ENCODE results near the gene SNAP47. TPM values are rescaled to one million over a fixed set of nuclear protein-coding genes. Genes with fewer than 3 reads are reported as not detected.

The SNAP47 gene
- polyA plus RNA-seq, 1 donor (not counting 4 experiments of a cell fraction or from before 2014, with no cell fraction given), result 24.8 TPM

- H3K4me3 ChIP-seq (ENCODE audit: control insufficient read depth in 2 of 3, extremely low read depth in 1 of 3, insufficient read depth in 2 of 3, low read depth in 1 of 3, low read length in 3 of 3), result no peak overlapping the region
- H3K27me3 ChIP-seq (ENCODE audit: control insufficient read depth, extremely low read depth, insufficient read depth, low read length), result no peaks in the 10 kb centered on the region
- DNase-seq (ENCODE audit: low read depth, low spot score) (no peak), FAIRE-seq (no peak)
- H3K9me3 ChIP-seq (ENCODE audit: control insufficient read depth, low read depth, low read length), result no peaks in the 10 kb centered on the region
- H2AFZ ChIP-seq (ENCODE audit: control insufficient read depth, low read length), result no peak overlapping the region
- dilution Hi-C loops (cut with MboI; ENCODE audit: extremely low pct_ligation_motif_present, low sequenced_read_pairs), result no loop called here
- no peaks in the 10 kb centered on the region for H3K4me1 ChIP-seq (ENCODE audit: control insufficient read depth, extremely low read depth, insufficient read depth, low read length)
- no peak overlapping the region for H3K27ac ChIP-seq (ENCODE audit: control insufficient read depth, insufficient read depth, low read length)
- H4K20me1 ChIP-seq (ENCODE audit: control insufficient read depth, extremely low read depth, insufficient read depth, low read length), result no peaks in the 10 kb centered on the region
- TF ChIP-seq, protein P1, sequence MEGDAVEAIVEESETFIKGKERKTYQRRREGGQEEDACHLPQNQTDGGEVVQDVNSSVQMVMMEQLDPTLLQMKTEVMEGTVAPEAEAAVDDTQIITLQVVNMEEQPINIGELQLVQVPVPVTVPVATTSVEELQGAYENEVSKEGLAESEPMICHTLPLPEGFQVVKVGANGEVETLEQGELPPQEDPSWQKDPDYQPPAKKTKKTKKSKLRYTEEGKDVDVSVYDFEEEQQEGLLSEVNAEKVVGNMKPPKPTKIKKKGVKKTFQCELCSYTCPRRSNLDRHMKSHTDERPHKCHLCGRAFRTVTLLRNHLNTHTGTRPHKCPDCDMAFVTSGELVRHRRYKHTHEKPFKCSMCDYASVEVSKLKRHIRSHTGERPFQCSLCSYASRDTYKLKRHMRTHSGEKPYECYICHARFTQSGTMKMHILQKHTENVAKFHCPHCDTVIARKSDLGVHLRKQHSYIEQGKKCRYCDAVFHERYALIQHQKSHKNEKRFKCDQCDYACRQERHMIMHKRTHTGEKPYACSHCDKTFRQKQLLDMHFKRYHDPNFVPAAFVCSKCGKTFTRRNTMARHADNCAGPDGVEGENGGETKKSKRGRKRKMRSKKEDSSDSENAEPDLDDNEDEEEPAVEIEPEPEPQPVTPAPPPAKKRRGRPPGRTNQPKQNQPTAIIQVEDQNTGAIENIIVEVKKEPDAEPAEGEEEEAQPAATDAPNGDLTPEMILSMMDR (optimal IDR thresholded peaks at IDR 0.05 in 1 of 3, IDR thresholded peaks at IDR 0.05 in 1 of 3, conservative IDR thresholded peaks at IDR 0.05 in 1 of 3; ENCODE audit: extremely low read depth in 1 of 3, insufficient read depth in 2 of 3, low read length in 3 of 3), result no peak
- no peak for TF ChIP-seq EZH2 (IDR thresholded peaks at IDR 0.05; ENCODE audit: low read length)
- H3K79me2 ChIP-seq (ENCODE audit: control insufficient read depth, insufficient read depth, low read length), result peaks cover 2% of the 10 kb centered on the region
- H3K9me1 ChIP-seq (ENCODE audit: control insufficient read depth, extremely low read depth, insufficient read depth, low read length), result no peaks in the 10 kb centered on the region
- peaks cover 23 to 24% of the 10 kb centered on the region in 2 experiments for H3K36me3 ChIP-seq (ENCODE audit: control insufficient read depth in 2 of 2, extremely low read depth in 1 of 2, insufficient read depth in 2 of 2, low read length in 2 of 2)
- no peak overlapping the region for H3K4me2 ChIP-seq (ENCODE audit: control insufficient read depth, extremely low read depth, insufficient read depth, low read depth, low read length)
- no peak overlapping the region for H3K9ac ChIP-seq (ENCODE audit: control insufficient read depth, extremely low read depth, insufficient read depth, low read length)
These were observed 34.8 kb downstream of the SNAP47 start for GRCh38 chr1:227769936-227770494.

GRCh38 chr1:227770812-227771211 lies 35.6 kb downstream of the SNAP47 start:
- Histone ChIP-seq H3K27me3 (ENCODE audit: control insufficient read depth, extremely low read depth, insufficient read depth, low read length) (no peaks in the 10 kb centered on the region), H3K9me3 (ENCODE audit: control insufficient read depth, low read depth, low read length) (no peaks in the 10 kb centered on the region), H3K27ac (ENCODE audit: control insufficient read depth, insufficient read depth, low read length) (no peak overlapping the region), H4K20me1 (ENCODE audit: control insufficient read depth, extremely low read depth, insufficient read depth, low read length) (no peaks in the 10 kb centered on the region), H2AFZ (ENCODE audit: control insufficient read depth, low read length) (no peak overlapping the region), H3K36me3 (ENCODE audit: control insufficient read depth in 2 of 2, extremely low read depth in 1 of 2, insufficient read depth in 2 of 2, low read length in 2 of 2) (peaks cover 22 to 23% of the 10 kb centered on the region in 2 experiments), H3K4me3 (ENCODE audit: control insufficient read depth in 2 of 3, extremely low read depth in 1 of 3, insufficient read depth in 2 of 3, low read depth in 1 of 3, low read length in 3 of 3) (no peak overlapping the region), H3K9ac (ENCODE audit: control insufficient read depth, extremely low read depth, insufficient read depth, low read length) (no peak overlapping the region), H3K79me2 (ENCODE audit: control insufficient read depth, insufficient read depth, low read length) (peaks cover 1% of the 10 kb centered on the region), H3K4me1 (ENCODE audit: control insufficient read depth, extremely low read depth, insufficient read depth, low read length) (no peaks in the 10 kb centered on the region), H3K9me1 (ENCODE audit: control insufficient read depth, extremely low read depth, insufficient read depth, low read length) (no peaks in the 10 kb centered on the region), H3K4me2 (ENCODE audit: control insufficient read depth, extremely low read depth, insufficient read depth, low read depth, low read length) (no peak overlapping the region)
- no peak for TF ChIP-seq EZH2 (IDR thresholded peaks at IDR 0.05; ENCODE audit: low read length)
- TF ChIP-seq, protein P1 (optimal IDR thresholded peaks at IDR 0.05 in 1 of 3, IDR thresholded peaks at IDR 0.05 in 1 of 3, conservative IDR thresholded peaks at IDR 0.05 in 1 of 3; ENCODE audit: extremely low read depth in 1 of 3, insufficient read depth in 2 of 3, low read length in 3 of 3), result no peak
- FAIRE-seq, result no peak
- dilution Hi-C loops (cut with MboI; ENCODE audit: extremely low pct_ligation_motif_present, low sequenced_read_pairs), result no loop called here
- DNase-seq (ENCODE audit: low read depth, low spot score), result no peak
